NCI-H774 (cell line): ENCODE data around the gene SNX9.
"Not testable (repeated sequence)": the region's sequence is repeated elsewhere in the genome, so short reads cannot be mapped to it uniquely, and the experiment has no call there.

Source experiments
- DNase-seq: peaks from one replicate; lab custom pipeline; 2025; lab: John Stamatoyannopoulos, UW

Gene SNX9

GRCh38 chr6:157887892-157888291, 64.8 kb downstream of the SNX9 start:
- no peak for DNase-seq

DNA sequence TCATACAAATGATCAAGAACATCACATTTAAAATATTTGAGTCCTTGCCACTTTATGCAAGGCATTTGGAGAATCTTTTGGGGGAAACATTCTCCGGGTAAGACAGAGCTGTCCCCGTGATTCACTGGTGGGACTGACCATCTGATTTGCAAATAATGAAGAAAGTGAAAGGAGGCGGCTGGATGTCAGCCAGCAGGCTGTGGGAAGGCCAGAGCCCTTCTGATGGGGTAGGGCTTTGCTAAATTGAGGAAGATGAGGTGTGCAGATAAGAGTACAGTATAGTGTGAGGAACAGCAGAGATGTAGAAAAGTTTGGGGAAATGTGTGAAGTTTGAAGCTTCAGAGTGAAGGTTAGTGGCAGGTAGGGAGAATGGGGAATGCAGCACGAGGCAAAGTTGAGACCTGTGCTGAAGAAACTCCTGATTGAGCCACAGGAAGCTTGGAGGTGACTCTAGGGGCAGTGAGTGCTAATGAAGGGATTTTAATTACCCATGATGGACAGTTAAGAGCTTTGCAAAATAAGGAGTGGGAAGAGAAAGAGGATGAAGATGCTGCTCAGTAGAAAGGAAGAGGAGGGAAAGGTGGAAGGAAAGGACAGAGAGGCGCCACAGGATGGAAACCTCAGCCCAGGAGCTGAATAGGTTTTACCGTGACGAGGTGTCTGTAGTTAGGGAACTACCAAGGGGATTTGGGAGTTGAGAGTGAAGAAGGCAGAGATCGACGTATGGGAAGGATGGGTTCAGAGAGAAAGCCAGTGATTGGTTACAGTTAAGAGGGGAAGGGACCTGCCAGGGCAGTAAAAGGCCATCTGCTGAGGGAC, 68.7 kb downstream of the SNX9 start:
- no peak for DNase-seq

DNA sequence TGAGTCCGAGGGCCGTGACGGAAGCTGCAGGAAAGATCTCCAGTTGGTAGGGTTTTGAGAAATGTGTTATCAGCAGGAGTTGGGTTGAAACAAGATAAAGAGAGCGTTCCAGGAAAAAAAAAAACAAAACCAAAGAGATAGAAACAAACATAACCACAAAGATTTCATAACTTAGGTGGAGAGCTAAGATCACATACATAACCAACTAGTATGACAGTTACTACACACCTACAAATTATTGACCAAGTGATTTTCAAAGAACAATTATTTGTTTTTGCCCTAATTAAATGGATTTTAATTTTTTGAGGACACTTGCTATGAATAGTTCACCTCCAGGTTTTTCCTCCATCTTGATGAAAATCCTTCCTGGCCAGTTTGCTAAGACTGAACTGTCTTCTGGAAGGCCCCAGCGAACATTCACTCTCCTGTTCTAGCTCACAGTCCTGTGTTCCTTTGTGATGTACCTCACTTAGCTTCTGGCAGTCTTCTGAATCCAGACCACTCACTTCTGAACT, 69.4 kb downstream of the SNX9 start:
- no peak for DNase-seq

GRCh38 chr6:157893238-157893637, 70.2 kb downstream of the SNX9 start:
- DNase-seq = no peak

- DNase-seq = no peak
Measured at GRCh38 chr6:157895585-157895984, 72.5 kb downstream of the SNX9 start.

DNA sequence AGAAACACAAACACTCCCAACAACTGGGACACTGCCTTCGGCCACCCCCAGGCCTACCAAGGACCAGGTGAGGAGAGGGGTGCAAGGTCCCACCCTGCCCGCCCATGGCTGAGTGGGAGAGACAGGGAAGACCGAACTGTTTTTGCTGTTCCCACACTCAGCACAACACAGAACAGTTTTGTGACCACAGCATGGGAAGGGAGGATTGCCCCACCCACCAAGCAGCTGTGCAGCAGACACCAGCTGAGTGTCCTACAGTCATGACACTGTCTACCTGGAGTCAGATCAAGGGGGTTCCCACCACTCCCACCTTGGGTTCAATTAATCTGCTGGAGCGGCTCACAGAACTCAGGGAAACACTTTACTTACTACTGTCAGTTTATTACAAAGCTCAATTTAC, 73.9 kb downstream of the SNX9 start:
- no peak for DNase-seq

DNA sequence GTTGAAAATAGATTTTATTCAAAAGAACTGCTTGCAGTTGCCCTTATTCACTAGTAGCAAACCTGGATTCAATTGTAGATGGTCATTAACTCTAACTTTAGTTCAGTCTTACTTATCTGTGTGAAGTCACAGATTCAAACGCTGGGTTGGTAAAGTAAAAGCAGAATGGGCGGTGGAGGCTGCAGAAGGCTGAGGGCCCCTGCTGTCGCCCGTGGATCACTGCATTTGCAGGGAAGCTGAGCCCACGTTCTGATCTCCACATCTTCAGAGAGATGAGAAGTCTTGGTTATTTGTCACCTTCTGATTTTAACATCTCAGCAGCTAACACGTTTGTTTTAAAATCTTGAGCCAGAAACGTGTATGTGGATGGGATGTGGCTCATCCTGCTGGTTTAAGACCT, 75.1 kb downstream of the SNX9 start:
- DNase-seq = no peak

GRCh38 chr6:157898640-157899039, 75.6 kb downstream of the SNX9 start:
- no peak for DNase-seq

DNA sequence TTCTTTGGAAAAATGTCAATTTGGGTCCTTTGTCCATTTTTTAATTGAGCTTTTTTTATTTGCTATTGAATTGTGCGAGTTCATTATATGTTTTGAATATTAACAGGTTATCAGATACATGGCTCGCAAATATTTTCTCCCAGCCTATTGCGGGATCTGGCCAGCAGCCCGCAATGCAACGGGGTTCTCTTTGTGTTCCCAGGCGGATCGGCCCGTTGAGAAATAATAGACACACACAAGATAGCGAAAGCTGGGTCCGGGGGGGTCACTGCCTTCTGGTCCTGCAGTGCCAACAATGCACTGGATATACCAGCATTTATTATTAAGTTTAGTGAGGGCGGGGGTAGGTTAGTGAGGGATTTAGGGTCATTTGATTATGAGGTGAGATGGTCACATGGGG, 77.2 kb downstream of the SNX9 start:
- not testable (repeated sequence) for DNase-seq

DNA sequence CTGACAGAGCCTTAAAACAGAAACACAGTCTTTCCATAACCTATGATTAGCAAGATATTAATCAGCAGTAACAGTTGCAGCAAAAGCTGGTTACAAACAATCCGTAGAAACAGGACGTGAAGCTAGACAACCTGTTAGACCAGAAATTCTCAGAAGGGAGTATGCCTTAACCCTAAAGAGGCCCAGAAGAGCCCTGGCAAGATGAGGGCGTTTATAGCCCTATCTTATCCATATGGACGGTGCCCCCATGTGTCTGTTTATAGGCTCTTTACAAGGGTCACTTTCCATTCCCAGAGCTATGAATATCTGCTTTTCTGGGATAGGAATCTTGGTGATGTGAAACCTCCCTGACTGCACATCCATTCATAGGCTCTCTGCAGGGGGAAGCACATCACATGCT, 77.7 kb downstream of the SNX9 start:
- not testable (repeated sequence) for DNase-seq

DNA sequence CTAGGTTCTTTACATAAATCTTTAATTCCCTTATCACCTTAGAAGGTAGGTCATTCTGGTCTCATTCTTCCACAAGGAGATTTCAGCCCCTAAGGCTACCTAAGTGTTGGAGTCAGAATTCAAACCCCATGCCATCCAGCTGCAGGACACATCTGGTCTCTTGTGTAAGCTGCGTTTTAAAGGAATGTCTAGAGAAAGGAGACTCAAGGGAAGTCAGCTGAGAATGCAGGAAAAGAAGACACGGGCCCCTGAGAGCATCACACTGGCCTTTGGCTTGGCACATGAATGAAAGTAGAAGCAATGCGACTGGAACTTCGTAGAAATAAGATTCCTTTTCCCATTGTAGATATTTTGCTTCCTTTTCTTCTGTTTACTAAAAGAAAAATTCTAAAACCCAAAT, 82.0 kb downstream of the SNX9 start:
- DNase-seq = no peak

- DNase-seq = no peak
Measured at GRCh38 chr6:157905590-157906342, 82.7 kb downstream of the SNX9 start.

GRCh38 chr6:157906537-157907061, 83.6 kb downstream of the SNX9 start:
- DNase-seq = no peak

DNA sequence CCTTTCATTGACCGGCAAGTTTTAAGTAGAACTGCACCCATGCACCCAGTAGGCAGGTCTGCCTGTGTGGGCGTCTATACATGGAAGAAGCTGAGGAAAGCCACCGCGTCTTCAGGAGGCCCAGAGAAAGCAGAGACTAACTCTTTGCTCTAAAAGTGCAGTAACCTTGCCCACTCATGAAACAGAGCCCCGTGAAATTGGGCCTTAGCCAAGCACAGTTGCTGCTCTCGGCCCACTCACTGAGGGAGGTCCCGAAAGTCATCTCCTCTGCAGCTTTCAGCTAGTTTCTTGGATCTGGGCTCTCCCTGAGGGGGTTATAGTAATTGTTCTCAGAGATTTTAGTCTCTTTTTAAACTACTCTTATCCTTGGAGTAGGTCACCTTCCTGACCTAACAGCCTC, 84.6 kb downstream of the SNX9 start:
- no peak for DNase-seq

GRCh38 chr6:157908369-157909281, 85.6 kb downstream of the SNX9 start:
- DNase-seq = no peak

DNA sequence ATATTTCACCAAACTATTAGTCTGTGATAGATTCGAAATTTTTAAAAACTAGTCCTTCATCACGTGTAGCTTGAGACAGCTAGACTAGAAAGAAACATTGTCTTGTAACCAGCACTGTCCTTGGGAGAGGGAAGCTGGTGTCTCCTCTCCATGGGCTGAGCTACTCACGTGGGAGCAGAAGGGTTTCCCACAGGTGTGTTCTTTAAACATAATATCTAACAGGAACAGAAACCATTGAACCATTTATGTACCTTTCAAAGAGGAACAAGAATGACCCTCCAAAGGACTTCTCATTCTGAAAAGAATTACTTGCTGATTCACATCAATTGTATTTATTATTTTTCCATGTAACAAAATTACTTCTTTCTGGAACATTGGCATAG, 86.2 kb downstream of the SNX9 start:
- no peak for DNase-seq

GRCh38 chr6:157911278-157911677, 88.2 kb downstream of the SNX9 start:
- DNase-seq = no peak

DNA sequence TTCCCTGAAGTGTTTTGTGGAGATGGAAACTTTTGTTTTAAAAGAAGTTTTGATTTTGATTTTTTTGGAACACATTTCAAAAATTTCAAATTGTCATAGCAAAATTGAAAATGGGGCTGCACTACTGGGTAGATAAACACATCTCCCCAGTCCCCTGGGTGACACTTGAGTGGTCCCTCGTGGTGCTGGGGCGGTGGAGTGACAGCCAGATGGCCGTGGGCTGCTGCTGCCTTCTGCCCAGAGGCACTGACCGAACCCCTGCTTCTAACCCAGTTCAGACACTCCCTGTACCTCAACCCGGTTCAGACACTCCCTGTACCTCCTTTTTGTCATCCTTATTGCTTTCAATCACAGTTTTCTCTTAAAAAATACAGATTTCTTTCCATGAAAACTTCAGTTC, 88.7 kb downstream of the SNX9 start:
- no peak for DNase-seq

DNA sequence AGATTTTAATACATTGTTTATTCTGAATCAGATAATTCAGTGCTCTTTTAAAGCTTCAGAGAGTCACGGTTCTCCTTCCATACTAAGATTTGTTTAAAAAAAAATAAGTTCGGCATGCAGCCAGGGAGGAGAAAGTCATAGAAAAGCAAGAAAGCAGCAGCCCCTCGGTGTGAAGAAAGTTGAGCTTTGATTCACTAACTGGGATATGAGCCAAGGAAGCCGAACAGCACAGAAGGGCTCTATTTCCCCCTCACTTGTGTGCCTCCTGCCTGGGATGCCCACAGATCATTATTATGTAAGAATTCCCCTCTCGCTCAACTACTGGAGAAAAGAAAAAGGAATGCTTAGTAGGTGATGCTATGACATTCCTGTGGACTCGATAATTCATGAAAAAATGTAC, 89.3 kb downstream of the SNX9 start:
- DNase-seq = no peak

DNA sequence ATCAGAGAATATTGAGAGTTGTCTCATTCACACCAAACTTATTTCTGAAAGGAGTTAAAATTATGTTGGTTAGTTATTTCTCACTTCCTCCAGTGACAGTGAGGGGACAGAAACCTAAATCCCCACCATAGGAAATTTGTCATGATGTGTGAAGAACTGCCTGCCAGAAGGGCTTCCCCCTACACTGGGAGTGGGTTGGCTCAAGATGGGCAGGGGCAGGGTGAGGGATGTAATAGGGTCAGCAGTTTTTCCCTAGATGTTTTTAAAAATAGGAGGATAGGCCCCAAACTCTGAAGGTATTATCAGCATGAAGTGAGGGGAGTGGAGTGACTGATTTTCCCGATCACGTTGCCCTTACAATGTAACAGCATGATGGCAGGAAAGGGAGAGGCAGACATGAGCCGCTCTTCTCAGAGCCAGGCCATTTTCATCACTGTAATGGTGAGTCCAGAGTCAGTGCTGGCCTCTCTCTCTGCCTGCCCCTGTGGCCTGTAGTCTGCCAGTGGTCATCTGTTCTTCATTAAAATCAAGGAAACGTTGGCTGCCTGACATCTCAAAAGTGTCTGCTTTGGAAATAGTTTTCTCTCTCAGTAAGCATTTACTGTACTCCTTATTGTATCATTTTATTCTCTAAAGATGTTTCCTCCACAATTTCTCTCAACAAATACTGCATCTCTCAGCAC, 98.8 kb downstream of the SNX9 start:
- no peak for DNase-seq

DNA sequence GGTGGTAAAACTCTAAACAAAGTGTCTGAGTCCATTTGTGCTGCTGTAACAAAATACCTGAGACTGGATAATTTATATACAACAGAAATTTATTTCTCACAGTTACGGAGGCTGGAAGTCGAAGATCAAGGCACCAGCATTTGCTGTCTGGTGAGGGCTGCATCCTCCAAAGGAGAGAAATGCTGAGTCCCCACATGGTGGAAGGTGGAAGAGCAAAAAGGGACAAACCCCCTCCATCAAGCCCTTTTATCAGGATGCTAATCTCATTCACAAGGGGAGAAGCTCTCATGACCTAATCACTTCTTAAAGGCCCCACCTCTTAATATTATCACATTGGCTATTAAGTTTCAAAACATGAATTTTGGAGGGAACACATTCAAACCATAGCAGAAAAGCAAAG, 102.7 kb downstream of the SNX9 start:
- no peak for DNase-seq
